Vagina (tissue), 2 donors: Measurements from ENCODE around the gene ZMIZ1. TPM values are rescaled to one million over a fixed set of nuclear protein-coding genes. Genes with fewer than 3 reads are reported as not detected.

Experiments used
- DNase-seq, 2 donors: peaks; one replicate each; pipeline ENCODE4 v3.0.0-alpha.2; 2017; ENCODE audit errors: extremely low spot score in 2 of 2
- H3K27ac ChIP-seq: fragments of 200-600 bp; sonication (generic); one replicate; pipeline ENCODE4 v1.5.1; 2019
- H3K27me3 ChIP-seq: fragments of 200-600 bp; sonication (generic); one replicate; pipeline ENCODE4 v1.5.1; 2019
- H3K36me3 ChIP-seq, 2 donors: fragments of 200-600 bp; sonication (generic); one replicate each; pipeline ENCODE4 v1.5.1; 2017 to 2019
- H3K4me1 ChIP-seq: fragments of 200-600 bp; sonication (generic); one replicate; pipeline ENCODE4 v1.5.1; 2019
- H3K4me3 ChIP-seq, 2 donors: fragments of 200-600 bp; sonication (generic); 1 replicate in 1 of 2; 2 replicates in 1 of 2; pipeline ENCODE4 v1.5.1; 2016 to 2019
- H3K9me3 ChIP-seq: fragments of 200-600 bp; sonication (generic); one replicate; pipeline ENCODE4 v1.5.1; 2019
- POLR2A ChIP-seq, 2 donors: fragments of 450-650 bp; IDR thresholded peaks; one replicate each; pipeline ENCODE4 v1.6.1; 2017; ENCODE audit warnings: antibody characterized with exemption in 2 of 2, mild to moderate bottlenecking in 2 of 2, moderate library complexity in 2 of 2
- POLR2AphosphoS5 ChIP-seq, 2 donors: sonication (generic); formaldehyde crosslinking; IDR thresholded peaks; one replicate each; pipeline ENCODE4 v1.9.0; 2017; ENCODE audit warnings: antibody characterized with exemption in 2 of 2, mild to moderate bottlenecking in 2 of 2, low read depth in 1 of 2; ENCODE audit not compliant: insufficient read depth in 1 of 2
- intact Hi-C: fragments of 100-400 bp; cut with DNase I; formaldehyde crosslinking; loops from one replicate; pipeline ENCODE4 v1.15.1; 2023
- total RNA-seq: library from RNA; depleted of rRNA; stranded (reverse); fragments of >200 nt; gene quantifications from one replicate; pipeline ENCODE4 v1.2.3, GENCODE V29; 2016
- TF ChIP-seq, protein P1 (sequence below), 3 experiments: fragments of 450-650 bp in 2 of 3; fragments of 200-600 bp in 1 of 3; sonication (generic) in 1 of 3; IDR thresholded peaks; one replicate each; pipeline ENCODE4 v1.5.1; 2017 to 2019; ENCODE audit warnings: antibody characterized with exemption in 3 of 3, mild to moderate bottlenecking in 2 of 3, moderate library complexity in 2 of 3

Gene ZMIZ1
- total RNA-seq, 1 donor from 2014 or later: 61.4 TPM

DNA sequence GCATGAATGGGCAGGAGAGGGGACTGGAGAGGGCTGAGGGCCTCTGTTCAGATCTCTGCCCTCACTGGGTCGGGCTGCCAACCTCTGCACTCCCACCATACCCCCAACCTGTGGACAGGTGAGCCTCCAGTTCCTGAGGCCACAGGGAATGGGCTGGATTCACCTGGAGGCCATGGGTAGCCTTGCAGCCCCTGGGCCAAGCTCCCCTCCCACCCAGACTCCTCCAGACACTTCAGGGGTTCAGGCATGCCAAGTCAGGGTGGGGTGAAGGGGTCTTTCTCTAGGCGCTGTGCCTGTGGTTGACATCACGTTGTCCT lies 80.5 kb downstream of the ZMIZ1 start:
- no peak overlapping the region for H3K4me3 ChIP-seq
- intact Hi-C loops: loop anchor here (5.0 kb wide), 1 partner anchor 67 kb away; no protein-coding TSS in a partner anchor
- DNase-seq: no peak
- peak overlapping the region; percentile 88 for H3K27ac ChIP-seq
- no peaks in the 10 kb centered on the region for H3K36me3 ChIP-seq
- H3K9me3 ChIP-seq: no peaks in the 10 kb centered on the region
- no peaks in the 10 kb centered on the region for H3K27me3 ChIP-seq
- TF ChIP-seq, protein P1, sequence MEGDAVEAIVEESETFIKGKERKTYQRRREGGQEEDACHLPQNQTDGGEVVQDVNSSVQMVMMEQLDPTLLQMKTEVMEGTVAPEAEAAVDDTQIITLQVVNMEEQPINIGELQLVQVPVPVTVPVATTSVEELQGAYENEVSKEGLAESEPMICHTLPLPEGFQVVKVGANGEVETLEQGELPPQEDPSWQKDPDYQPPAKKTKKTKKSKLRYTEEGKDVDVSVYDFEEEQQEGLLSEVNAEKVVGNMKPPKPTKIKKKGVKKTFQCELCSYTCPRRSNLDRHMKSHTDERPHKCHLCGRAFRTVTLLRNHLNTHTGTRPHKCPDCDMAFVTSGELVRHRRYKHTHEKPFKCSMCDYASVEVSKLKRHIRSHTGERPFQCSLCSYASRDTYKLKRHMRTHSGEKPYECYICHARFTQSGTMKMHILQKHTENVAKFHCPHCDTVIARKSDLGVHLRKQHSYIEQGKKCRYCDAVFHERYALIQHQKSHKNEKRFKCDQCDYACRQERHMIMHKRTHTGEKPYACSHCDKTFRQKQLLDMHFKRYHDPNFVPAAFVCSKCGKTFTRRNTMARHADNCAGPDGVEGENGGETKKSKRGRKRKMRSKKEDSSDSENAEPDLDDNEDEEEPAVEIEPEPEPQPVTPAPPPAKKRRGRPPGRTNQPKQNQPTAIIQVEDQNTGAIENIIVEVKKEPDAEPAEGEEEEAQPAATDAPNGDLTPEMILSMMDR (IDR thresholded peaks at IDR 0.05): no peak
- TF ChIP-seq POLR2A (IDR thresholded peaks at IDR 0.05): no peak
- no peak for TF ChIP-seq POLR2AphosphoS5 (IDR thresholded peaks at IDR 0.05; ENCODE audit: insufficient read depth in 1 of 2, low read depth in 1 of 2)
- H3K4me1 ChIP-seq: peaks cover 100% of the 10 kb centered on the region

DNA sequence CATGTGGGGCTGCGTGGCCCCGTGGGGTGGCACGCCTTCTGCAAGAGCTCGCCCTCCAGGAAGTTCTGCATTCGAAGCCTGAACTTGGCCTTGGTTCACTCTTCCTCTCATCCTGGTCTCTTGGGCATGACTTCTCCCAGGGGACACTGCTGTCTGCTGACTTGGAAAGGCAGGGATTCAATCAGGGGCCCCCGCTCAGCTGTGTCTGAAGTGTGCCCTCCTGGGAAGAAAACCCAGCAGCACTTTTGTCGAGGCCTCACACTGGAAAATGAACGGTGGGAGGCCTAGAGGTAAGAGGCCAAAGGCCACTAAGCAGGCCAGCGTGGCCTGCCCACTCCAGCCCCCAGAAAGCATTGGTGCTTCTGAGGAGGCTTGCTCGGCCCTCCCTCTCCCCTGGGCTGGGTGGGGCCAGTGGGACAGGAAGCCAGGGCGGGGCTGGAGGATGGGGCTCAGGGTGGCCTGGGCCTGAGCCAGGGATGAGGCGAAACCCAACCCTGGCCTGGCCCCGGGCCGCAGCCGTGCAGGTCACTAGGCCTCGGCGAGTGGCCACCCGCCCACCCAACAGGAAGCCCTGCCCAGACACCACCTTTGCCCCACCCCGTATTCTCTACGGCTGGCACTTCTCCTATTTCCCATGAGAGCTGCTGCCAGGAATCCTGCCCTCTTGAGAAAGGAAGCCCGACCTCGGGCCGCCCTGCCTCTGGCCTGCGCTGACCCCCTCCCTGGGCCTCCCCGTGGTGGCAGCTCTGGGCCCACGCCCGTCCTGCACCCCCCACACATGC lies 81.1 kb downstream of the ZMIZ1 start:
- Histone ChIP-seq H3K27me3 (no peaks in the 10 kb centered on the region), H3K36me3 (no peaks in the 10 kb centered on the region), H3K4me3 (no peak overlapping the region), H3K27ac (peak overlapping the region; percentile 88), H3K9me3 (no peaks in the 10 kb centered on the region), H3K4me1 (peaks cover 100% of the 10 kb centered on the region)
- TF ChIP-seq, protein P1 (IDR thresholded peaks at IDR 0.05): no peak
- peak in 1 of 2 donors; percentile 62 for TF ChIP-seq POLR2AphosphoS5 (IDR thresholded peaks at IDR 0.05; ENCODE audit: insufficient read depth in 1 of 2, low read depth in 1 of 2)
- intact Hi-C loops: loop anchor here (5.0 kb wide), 1 partner anchor 68 kb away; no protein-coding TSS in a partner anchor
- DNase-seq: no peak

DNA sequence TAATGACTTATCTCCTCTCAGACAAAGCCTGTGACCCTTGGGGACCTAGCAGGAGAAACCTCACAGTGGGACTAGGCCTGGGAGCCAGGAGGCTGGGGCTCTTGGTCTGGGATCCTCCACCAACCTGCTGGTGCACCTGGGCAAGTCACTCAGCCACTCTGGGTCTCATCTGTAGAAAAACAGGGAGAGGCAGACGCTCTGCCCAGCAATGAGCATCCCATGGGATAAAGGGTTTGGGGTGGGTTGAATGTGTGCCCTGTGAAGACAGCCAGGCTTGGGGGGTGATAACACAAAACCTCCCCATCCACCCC lies 81.6 kb downstream of the ZMIZ1 start:
- Histone ChIP-seq H3K36me3 (no peaks in the 10 kb centered on the region), H3K27me3 (no peaks in the 10 kb centered on the region), H3K9me3 (no peaks in the 10 kb centered on the region), H3K4me3 (no peak overlapping the region), H3K4me1 (peaks cover 100% of the 10 kb centered on the region), H3K27ac (peak overlapping the region; percentile 88)
- TF ChIP-seq POLR2A (IDR thresholded peaks at IDR 0.05) (no peak), POLR2AphosphoS5 (IDR thresholded peaks at IDR 0.05; ENCODE audit: insufficient read depth in 1 of 2, low read depth in 1 of 2) (peak in 1 of 2 donors; percentile 3)
- TF ChIP-seq, protein P1 (IDR thresholded peaks at IDR 0.05): no peak
- intact Hi-C loops: no loop called here
- no peak for DNase-seq

DNA sequence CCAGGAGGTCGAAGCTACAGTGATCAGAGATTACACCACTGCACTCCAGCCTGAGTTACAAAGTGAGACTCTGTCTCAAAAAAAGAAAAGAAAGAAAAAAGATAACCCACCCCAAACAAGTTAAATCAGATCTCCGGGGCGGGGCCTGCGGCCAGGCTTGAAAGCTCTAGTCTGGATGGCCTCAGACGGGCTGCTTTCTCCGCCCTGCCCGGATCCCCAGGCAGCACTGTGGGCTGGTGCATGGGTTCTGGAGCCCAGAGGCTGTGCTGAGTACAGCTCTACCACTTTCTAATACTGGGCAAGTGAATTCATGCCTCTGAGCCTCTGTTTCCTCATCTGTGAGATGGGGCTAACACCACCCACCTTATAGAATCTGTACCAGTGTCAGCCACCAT lies 83.7 kb downstream of the ZMIZ1 start:
- H3K4me3 ChIP-seq: no peak overlapping the region
- TF ChIP-seq, protein P1 (IDR thresholded peaks at IDR 0.05): no peak
- no peak for TF ChIP-seq POLR2A (IDR thresholded peaks at IDR 0.05)
- no peak for TF ChIP-seq POLR2AphosphoS5 (IDR thresholded peaks at IDR 0.05; ENCODE audit: insufficient read depth in 1 of 2, low read depth in 1 of 2)
- H3K27ac ChIP-seq: peak overlapping the region; percentile 88
- H3K36me3 ChIP-seq: no peaks in the 10 kb centered on the region
- intact Hi-C loops: no loop called here
- H3K27me3 ChIP-seq: no peaks in the 10 kb centered on the region
- DNase-seq: no peak
- H3K4me1 ChIP-seq: peaks cover 98% of the 10 kb centered on the region
- no peaks in the 10 kb centered on the region for H3K9me3 ChIP-seq

DNA sequence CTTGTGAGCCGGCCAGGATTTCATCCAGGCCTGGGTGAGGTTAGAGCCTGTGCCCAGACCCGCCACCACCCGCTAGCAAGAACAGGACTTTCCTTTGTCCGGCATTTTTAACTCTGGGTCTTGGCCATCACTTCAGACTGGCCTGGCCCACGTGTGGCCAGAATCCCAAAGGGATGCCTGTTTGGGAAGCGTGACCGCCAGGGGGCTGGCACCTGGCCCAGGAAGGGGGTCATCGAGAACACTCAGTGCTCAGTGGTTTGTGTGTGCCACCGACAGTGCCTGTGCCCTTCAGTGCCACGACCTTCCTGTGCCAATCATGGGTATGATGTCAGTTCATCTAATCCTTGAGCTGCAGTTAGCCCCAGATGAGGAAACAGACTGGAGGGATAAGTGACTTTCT lies 85.0 kb downstream of the ZMIZ1 start:
- Histone ChIP-seq H3K36me3 (no peaks in the 10 kb centered on the region), H3K4me3 (no peak overlapping the region), H3K27ac (peak overlapping the region; percentile 88), H3K9me3 (no peaks in the 10 kb centered on the region), H3K4me1 (peaks cover 98% of the 10 kb centered on the region), H3K27me3 (no peaks in the 10 kb centered on the region)
- intact Hi-C loops: no loop called here
- TF ChIP-seq, protein P1 (IDR thresholded peaks at IDR 0.05): no peak
- no peak for TF ChIP-seq POLR2AphosphoS5 (IDR thresholded peaks at IDR 0.05; ENCODE audit: insufficient read depth in 1 of 2, low read depth in 1 of 2)
- no peak for TF ChIP-seq POLR2A (IDR thresholded peaks at IDR 0.05)
- no peak for DNase-seq
